HCT116 (cell line): Measurements from ENCODE around the gene NELFB. TPM values are rescaled to one million over a fixed set of nuclear protein-coding genes. Genes with fewer than 3 reads are reported as not detected.

Source experiments
- ATAC-seq: fragments of 200-7000 bp; cut with Tn5 transposase; 2 replicates; pipeline ENCODE4 v1.9.1; 2020; ENCODE audit warnings: mild to moderate bottlenecking, moderate library complexity
- BruUV-seq: library from RNA; stranded (reverse); fragments of 400-500 nt; replicated peaks from 2 replicates; lab custom pipeline; 2021; lab: Mats Ljungman, UMichigan
- CTCF ChIA-PET: fragments of 300-600 bp; sonication (Branson Sonifier 250); formaldehyde crosslinking; loops from one replicate; lab custom pipeline; 2021; ENCODE audit warnings: antibody characterized with exemption; lab: Charles Lee
- POLR2A ChIA-PET: fragments of 300-600, 350-600 bp; sonication (Branson Sonifier 250); formaldehyde crosslinking; loops from one replicate; lab custom pipeline; 2021; ENCODE audit warnings: antibody characterized with exemption; lab: Charles Lee
- RAD21 ChIA-PET, 2 experiments: fragments of 300-600 bp; sonication (Branson Sonifier 250); formaldehyde crosslinking; loops; one replicate each; lab custom pipeline; 2023; ENCODE audit warnings: low total read pairs in 2 of 2; ENCODE audit not compliant: uncharacterized antibody in 2 of 2, unreplicated experiment in 2 of 2, low non-redundant PET in 1 of 2; lab: Charles Lee
- DNase-seq: peaks from one replicate; pipeline ENCODE4 v3.0.0-alpha.2; 2010; ENCODE audit warnings: low read depth, low spot score
- H2AFZ ChIP-seq: fragments of 200-600 bp; shearing (Covaris generic), sonication (generic); 2 replicates; pipeline ENCODE4 v1.6.1; 2017; ENCODE audit warnings: low read depth, mixed run types, mixed read lengths, antibody characterized with exemption, low read length; ENCODE audit not compliant: poor library complexity, severe bottlenecking
- H3K27ac ChIP-seq: 2 replicates; pipeline ENCODE4 v1.5.1; 2012; ENCODE audit warnings: low read depth, low read length
- H3K27me3 ChIP-seq: fragments of 200-600 bp; sonication (generic); 2 replicates; pipeline ENCODE4 v1.6.1; 2016; ENCODE audit warnings: mixed run types, low read length, mixed read lengths; ENCODE audit not compliant: insufficient read depth
- H3K36me3 ChIP-seq, 2 experiments: fragments of 200-500 bp in 1 of 2; fragments of 200-600 bp in 1 of 2; sonication (Bioruptor generic) in 1 of 2; sonication (generic) in 1 of 2; 2 replicates each; pipeline versions ENCODE4 v1.5.1 to v1.6.1; 2014 to 2016; ENCODE audit warnings: low read length in 2 of 2, inconsistent platforms in 1 of 2, mixed read lengths in 1 of 2, mixed run types in 1 of 2; ENCODE audit not compliant: insufficient read depth in 2 of 2, control insufficient read depth in 1 of 2
- H3K4me1 ChIP-seq, 2 experiments: fragments of 200-600 bp in 1 of 2; sonication (generic) in 1 of 2; 2 replicates each; pipeline versions ENCODE4 v1.5.1 to v1.6.1; 2012 to 2017; ENCODE audit warnings: low read length in 2 of 2, inconsistent platforms in 1 of 2, mild to moderate bottlenecking in 1 of 2, mixed read lengths in 1 of 2, mixed run types in 1 of 2, moderate library complexity in 1 of 2; ENCODE audit not compliant: insufficient read depth in 2 of 2, control insufficient read depth in 1 of 2
- H3K4me2 ChIP-seq: fragments of 200-600 bp; sonication (generic); 2 replicates; pipeline ENCODE4 v1.6.1; 2017; ENCODE audit warnings: mixed run types, low read length, mixed read lengths
- H3K4me3 ChIP-seq, 2 experiments: fragments of 200-600 bp in 1 of 2; sonication (generic) in 1 of 2; replicated peaks in 1 of 2; 2 replicates each; pipeline ENCODE4 v1.5.1; 2011 to 2016; ENCODE audit warnings: low read length in 2 of 2, control low read depth in 1 of 2, low read depth in 1 of 2, mild to moderate bottlenecking in 1 of 2, mixed read lengths in 1 of 2, mixed run types in 1 of 2
- H3K79me2 ChIP-seq: fragments of 200-600 bp; sonication (generic); 2 replicates; pipeline ENCODE4 v1.6.1; 2017; ENCODE audit warnings: mild to moderate bottlenecking, mixed run types, low read length, moderate library complexity, mixed read lengths; ENCODE audit not compliant: insufficient read depth
- H3K9ac ChIP-seq: fragments of 200-600 bp; sonication (generic); 2 replicates; pipeline ENCODE4 v1.6.1; 2016; ENCODE audit warnings: low read length, mixed read lengths
- H3K9me2 ChIP-seq: fragments of 200-600 bp; sonication (generic), shearing (Covaris generic); 2 replicates; pipeline ENCODE4 v1.6.1; 2017; ENCODE audit warnings: mixed run types, mild to moderate bottlenecking, moderate library complexity; ENCODE audit not compliant: insufficient read depth
- H3K9me3 ChIP-seq, 2 experiments: fragments of 200-500 bp in 1 of 2; fragments of 200-600 bp in 1 of 2; sonication (Bioruptor generic) in 1 of 2; sonication (generic) in 1 of 2; 2 replicates each; pipeline ENCODE4 v1.6.1; 2014 to 2017; ENCODE audit warnings: low read length in 2 of 2, mixed read lengths in 2 of 2, inconsistent platforms in 1 of 2, low read depth in 1 of 2, mild to moderate bottlenecking in 1 of 2, mixed run types in 1 of 2, moderate library complexity in 1 of 2; ENCODE audit not compliant: control insufficient read depth in 1 of 2, insufficient read depth in 1 of 2
- H4K20me1 ChIP-seq: fragments of 200-600 bp; sonication (generic), shearing (Covaris generic); 2 replicates; pipeline ENCODE4 v1.6.1; 2017; ENCODE audit warnings: mixed run types, mild to moderate bottlenecking, moderate library complexity; ENCODE audit not compliant: insufficient read depth
- ELF1 ChIP-seq: IDR thresholded peaks from 2 replicates; pipeline ENCODE4 v1.6.1; 2012; ENCODE audit warnings: low read depth, borderline replicate concordance
- EZH2 ChIP-seq: fragments of 200-600 bp; sonication (generic); IDR thresholded peaks from 2 replicates; pipeline ENCODE4 v1.6.1; 2017; ENCODE audit warnings: antibody characterized with exemption, mixed run types
- JUND ChIP-seq: IDR thresholded peaks from 2 replicates; pipeline ENCODE4 v1.6.1; 2012
- POLR2AphosphoS5 ChIP-seq: IDR thresholded peaks from 2 replicates; pipeline ENCODE4 v1.6.1; 2011; ENCODE audit warnings: mild to moderate bottlenecking, low read depth, low read length, moderate library complexity
- intact Hi-C: fragments of 100-400 bp; cut with micrococcal nuclease; formaldehyde crosslinking; loops from 2 replicates; pipeline ENCODE4 v1.10.0; 2022
- total RNA-seq: library from RNA; stranded (reverse); gene quantifications from one replicate; pipeline ENCODE4 v1.2.1, GENCODE V29; 2021; ENCODE audit not compliant: unreplicated experiment

The NELFB gene
- total RNA-seq, 1 experiment from 2014 or later = 86.4 TPM

DNA sequence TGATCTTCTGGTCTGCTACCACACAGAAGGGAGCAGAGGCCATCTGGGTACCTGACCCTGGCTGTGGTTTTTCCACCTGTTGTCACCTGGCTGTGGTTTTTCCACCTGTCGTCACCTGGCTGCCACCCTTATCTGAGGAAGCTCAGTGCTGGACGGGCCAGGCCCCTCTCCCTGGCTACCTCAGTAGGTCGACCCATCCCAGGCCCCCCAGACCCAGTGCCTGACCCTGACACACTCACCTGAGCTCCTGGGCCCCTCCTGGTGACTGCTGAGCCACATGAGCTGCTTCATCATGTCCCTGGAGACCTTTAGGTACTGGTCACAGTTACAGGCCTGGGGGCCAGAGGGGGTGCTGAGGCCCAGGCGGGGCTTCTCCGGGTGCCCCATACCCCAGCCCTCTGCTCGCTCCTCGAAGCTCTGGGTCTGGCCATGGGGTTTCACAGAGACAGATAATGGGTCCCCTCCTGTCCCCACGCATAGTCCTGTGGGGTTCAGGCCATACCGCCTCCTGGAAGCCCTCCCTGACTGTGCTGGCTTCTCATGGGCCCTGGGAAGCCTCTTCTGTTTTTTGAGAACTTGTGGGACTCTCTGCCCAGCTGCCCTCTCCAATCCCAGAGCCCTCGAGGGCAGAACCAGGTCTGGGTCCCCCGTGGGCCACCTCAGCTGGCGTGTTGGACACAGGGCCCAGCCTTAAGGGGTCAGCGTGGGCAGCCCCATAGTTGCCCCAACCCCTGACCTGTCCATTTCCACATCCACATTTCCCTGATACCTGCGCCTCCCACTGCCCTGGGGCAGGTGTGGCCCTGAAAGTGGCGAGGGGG lies 54.5 kb downstream of the NELFB start:
- Histone ChIP-seq H3K79me2 (no peaks in the 10 kb centered on the region), H3K27ac (no peak overlapping the region), H3K9me3 (no peaks in the 10 kb centered on the region), H3K4me3 (no peak overlapping the region), H3K27me3 (no peaks in the 10 kb centered on the region), H3K4me2 (no peak overlapping the region), H3K36me3 (no peaks in the 10 kb centered on the region), H3K4me1 (peaks cover 24 to 53% of the 10 kb centered on the region in 2 experiments), H3K9ac (no peak overlapping the region), H2AFZ (no peak overlapping the region), H4K20me1 (no peaks in the 10 kb centered on the region), H3K9me2 (no peaks in the 10 kb centered on the region)
- DNase-seq (no peak), ATAC-seq (no peak)
- RAD21 ChIA-PET = no interaction called here
- no TSS peak for BruUV-seq
- CTCF ChIA-PET = interaction anchor here (1.5 to 2.2 kb wide), 2 partner anchors 8 to 23 kb away, joined by 4 to 9 read pairs; partner anchors contain the start of gene NRARP
- intact Hi-C loops = no loop called here
- no peak for TF ChIP-seq EZH2
- no peak for TF ChIP-seq ELF1
- POLR2A ChIA-PET = interaction anchor here (3.8 kb wide), 1 partner anchor 8 kb away, joined by 24 read pairs; the partner anchor contains the start of gene NRARP

DNA sequence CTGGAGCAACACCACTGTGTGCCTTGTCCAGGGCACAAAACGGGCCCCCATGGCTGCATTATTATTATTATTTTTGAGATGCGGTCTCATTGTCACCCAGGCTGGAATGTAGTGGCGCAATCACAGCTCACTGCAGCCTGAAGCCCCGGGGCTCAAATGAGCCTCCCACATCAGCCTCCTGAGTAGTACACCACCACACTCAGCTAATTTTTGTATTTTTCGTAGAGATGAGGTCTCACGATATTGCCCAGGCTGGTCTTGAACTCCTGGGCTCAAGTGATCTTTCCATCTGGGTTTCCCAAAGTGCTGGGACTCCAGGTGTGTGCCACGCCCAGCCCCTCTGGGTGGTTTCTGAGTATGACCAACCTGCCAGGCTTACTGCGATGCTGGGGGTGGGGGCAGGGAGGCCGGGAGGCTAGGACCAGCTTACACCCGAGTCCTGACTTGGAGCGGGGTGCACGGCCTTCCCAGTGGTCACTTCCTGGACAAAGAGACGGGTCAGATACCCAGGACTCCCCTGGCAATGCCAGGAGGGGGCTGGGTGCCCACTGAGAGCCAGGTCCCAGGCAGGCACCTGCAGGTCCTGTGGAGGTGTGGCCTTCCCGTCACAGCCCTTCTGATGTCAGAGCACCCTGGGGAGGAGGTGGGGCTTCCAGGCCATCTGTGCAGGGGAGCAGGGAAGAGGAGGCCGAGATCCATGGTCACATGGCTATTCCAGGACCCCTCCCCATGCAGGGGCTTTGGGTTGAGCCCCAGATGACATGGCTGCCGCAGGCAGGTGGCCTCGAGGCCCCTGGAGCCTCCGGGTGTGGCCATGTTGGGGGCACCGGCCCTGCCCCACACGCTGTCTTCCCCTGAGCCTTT lies 55.3 kb downstream of the NELFB start:
- no peak overlapping the region for H2AFZ ChIP-seq
- peak overlapping the region; percentile 76 for H3K4me2 ChIP-seq
- peak overlapping the region; percentile 83 for H3K27ac ChIP-seq
- BruUV-seq = no TSS peak
- no peaks in the 10 kb centered on the region for H4K20me1 ChIP-seq
- intact Hi-C loops = no loop called here
- TF ChIP-seq JUND (no peak), POLR2AphosphoS5 (peak; percentile 8; the same call in 1 of the 2 replicates)
- no peak for DNase-seq
- H3K4me3 ChIP-seq = no peak overlapping the region
- H3K79me2 ChIP-seq = no peaks in the 10 kb centered on the region
- peak overlapping the region; percentile 64; the same call in 1 of the 2 replicates for H3K9ac ChIP-seq
- ChIA-PET RAD21 (no interaction called here), POLR2A (interaction anchor here (3.8 kb wide), 1 partner anchor 9 kb away, joined by 24 read pairs; the partner anchor contains the start of gene NRARP), CTCF (interaction anchor here (1.5 to 2.2 kb wide), 2 partner anchors 9 to 23 kb away, joined by 4 to 9 read pairs; partner anchors contain the start of gene NRARP)
- no peaks in the 10 kb centered on the region for H3K9me3 ChIP-seq
- peaks cover 26 to 50% of the 10 kb centered on the region in 2 experiments for H3K4me1 ChIP-seq
- H3K27me3 ChIP-seq = no peaks in the 10 kb centered on the region
- ATAC-seq = peak; percentile 66
- no peaks in the 10 kb centered on the region for H3K36me3 ChIP-seq
- H3K9me2 ChIP-seq = no peaks in the 10 kb centered on the region
